GM19397 (cell line): ENCODE data around the gene HNRNPUL2.

Experiments
- ATAC-seq: cut with Tn5 transposase; IDR thresholded peaks from one replicate; pipeline ENCODE4 v1.9.1; 2021; ENCODE audit warnings: mild to moderate bottlenecking, moderate library complexity; ENCODE audit not compliant: unreplicated experiment

The HNRNPUL2 gene

DNA sequence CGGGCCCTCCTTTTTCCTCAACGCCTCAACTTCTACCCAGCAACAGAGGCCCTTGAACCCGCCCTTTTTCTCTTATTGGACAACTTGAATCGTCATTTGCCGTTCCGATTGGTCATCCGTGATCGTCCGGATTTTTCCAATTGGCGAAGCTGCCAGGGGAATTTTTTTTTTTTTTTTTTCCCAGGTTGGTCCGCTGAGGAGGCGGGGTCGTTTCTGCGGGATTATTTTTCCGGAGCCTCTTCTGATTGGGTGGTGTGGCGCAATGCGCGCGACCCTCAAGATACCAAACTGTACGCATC is 564 bp upstream of the HNRNPUL2 start:
- ATAC-seq = peak; percentile 41

DNA sequence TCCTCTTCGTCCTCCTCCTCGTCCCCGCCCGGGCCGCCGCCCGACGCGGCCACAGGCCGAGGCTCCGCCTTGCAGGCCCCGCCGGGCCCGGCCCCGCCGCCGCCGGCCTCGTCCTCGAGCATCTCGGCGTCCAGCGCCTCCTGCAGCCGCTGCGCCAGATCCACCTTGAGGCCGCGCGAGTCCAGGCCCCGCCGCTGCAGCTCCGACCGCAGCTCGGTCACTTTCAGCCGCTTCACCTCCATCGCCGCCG is 417 bp downstream of the HNRNPUL2 start:
- ATAC-seq = no peak

DNA sequence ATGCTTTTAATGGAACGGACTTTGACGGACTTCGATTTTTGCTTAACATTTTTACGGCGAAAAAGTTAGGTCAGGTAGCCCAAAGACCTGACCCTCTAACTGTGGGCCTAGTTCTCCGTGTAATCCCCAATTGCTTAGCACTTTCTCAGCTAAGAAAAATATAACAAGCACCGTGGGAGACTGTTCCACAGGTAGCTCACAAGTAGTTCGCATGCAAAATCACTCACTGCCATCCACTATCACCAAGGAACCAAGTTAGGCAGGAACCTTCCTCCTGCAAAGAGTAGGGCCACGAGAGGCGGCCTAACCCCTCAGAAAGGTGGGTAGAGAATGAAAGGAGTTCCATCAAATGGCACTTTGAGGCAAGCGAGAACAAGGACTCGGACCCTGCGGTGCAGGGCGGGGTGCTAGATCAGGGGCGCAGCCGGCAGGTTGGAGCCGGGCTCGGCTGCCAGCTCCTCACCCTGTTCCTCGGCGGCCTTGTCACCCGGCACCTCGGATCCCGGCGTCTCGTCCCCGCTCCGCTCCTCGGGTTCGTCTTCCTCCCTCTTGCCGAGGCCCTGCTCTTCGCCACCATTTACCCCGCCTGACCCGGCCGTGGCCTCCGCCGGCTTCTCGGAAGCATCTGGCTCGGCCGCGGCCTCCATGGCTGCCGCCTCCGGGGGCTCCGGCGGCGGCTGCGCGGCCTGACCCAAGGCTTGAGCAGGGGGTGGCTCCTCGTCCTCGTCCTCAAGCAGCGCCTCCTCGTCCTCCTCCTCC is 922 bp downstream of the HNRNPUL2 start:
- peak; percentile 1 for ATAC-seq

DNA sequence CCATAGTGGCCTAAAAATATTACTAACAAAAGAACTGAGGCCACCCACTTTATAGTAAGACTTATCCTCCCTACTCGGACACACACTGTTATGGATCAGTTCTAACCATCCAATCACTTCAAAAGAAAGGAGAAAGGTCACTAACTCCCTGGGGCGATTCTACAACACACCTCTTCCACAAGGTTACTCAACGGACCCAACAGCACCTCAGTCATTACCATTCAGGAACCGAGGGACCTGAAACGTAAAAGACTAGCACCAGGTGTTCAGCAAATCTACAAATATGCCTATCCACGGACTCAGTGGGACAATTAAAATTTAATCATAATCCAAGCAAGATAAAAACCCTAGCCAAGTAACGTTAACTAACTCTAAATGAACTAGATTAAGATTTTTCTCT is 1.6 kb downstream of the HNRNPUL2 start:
- ATAC-seq = no peak

DNA sequence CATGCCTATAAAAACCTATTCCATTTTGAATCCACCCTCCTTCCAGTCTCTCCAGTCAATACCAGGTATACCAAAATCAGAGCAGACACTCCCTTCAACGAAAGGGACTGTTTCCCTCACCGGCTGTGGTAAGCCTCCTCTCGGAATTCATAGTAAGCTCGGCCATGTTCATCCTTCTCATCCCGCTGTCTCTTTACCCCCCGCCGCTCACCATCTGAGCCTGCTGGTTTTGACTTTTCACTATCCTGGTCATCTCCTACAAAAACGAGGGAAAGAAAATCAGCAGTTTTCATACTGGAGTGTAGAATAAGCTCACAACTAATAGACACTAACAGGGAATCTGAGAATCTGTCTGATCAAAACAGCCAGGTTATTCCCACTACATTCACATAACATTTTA is 3.1 kb downstream of the HNRNPUL2 start:
- ATAC-seq = no peak

DNA sequence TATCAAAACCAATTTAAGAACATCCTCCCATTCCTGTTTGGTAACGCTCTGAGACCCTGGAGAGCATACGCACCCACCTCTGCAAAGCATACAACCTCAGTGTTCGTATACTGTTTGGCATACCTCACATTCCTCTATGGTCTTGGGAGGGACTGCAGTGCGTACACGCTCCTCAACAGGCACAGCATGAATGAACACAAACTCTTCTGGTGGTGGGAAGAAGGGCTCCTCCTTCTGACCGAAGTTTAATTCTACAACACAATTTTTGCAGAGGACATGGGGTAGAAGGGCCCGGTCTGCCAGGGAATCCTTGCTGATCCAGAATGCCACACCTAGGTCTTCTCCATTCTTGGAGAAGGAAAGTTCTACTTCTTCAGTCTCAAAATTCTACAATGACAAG is 5.3 kb downstream of the HNRNPUL2 start:
- ATAC-seq = no peak

DNA sequence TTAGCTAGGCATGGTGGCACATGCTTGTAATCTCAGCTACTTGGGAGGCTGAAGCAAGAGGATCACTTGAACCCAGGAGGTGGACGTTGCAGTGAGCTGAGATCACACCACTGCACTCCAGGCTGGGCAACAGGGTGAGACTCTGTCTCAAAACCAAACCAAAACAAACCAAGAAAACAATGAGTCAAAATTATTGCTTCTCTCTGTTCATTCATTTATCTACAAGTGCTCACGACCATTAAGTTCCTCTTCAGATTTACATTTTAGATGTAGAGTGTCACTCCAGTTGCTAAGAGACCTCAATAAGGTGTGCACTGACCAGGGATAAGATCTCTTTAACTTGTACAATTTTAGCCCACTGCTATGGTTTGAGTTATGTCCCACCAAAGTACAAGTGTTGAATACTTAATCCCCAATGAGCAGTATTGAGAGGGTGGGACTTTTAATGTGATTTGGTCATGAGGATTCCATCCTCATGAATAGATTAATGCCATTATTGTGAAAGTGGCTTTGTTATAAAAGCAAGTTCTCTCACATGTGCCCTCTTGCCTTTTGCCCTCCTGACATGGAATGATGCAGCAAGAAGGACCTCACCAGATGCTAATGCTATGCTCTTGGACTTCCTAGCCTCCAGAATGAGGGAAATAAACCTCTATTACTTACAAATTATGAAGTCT is 7.8 kb downstream of the HNRNPUL2 start:
- ATAC-seq = no peak

DNA sequence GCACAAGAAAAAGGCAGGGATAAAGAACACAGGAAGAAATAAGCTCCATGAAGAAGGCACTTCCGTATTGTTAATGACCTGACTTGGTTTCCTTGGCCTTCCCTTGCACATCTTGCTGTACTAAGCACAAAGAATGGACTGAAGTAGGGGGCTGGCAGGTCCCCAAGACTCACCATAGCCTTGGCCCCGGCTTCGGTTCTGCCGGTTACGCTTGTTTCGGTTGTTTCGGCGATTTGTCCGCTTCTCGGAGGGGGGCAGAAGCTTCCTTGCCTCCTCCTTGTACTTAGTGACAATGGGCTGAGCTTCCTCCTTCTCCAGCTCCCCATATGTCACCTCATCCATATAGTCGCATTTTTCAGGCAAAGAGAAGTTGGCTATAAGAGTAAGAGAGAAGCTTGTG is 10.4 kb downstream of the HNRNPUL2 start:
- ATAC-seq = no peak

DNA sequence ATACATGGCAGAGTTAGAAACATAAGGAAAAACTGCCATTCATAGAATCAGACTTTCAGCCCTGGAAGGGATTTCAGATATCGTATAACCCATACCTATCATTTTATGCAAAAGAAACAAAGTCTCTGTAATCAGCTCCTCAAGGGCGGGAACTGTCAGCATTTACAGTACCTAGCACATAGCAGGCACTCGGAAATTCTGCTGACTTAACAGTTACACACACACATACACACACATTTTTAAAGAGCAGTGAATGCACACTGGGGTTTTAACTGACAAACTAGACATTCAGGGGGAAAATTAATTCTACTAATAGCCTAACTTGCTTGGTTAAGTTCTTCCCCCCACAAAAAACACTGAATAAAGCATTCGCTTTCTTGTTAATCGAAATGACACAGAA is 11.1 kb downstream of the HNRNPUL2 start:
- ATAC-seq = no peak

DNA sequence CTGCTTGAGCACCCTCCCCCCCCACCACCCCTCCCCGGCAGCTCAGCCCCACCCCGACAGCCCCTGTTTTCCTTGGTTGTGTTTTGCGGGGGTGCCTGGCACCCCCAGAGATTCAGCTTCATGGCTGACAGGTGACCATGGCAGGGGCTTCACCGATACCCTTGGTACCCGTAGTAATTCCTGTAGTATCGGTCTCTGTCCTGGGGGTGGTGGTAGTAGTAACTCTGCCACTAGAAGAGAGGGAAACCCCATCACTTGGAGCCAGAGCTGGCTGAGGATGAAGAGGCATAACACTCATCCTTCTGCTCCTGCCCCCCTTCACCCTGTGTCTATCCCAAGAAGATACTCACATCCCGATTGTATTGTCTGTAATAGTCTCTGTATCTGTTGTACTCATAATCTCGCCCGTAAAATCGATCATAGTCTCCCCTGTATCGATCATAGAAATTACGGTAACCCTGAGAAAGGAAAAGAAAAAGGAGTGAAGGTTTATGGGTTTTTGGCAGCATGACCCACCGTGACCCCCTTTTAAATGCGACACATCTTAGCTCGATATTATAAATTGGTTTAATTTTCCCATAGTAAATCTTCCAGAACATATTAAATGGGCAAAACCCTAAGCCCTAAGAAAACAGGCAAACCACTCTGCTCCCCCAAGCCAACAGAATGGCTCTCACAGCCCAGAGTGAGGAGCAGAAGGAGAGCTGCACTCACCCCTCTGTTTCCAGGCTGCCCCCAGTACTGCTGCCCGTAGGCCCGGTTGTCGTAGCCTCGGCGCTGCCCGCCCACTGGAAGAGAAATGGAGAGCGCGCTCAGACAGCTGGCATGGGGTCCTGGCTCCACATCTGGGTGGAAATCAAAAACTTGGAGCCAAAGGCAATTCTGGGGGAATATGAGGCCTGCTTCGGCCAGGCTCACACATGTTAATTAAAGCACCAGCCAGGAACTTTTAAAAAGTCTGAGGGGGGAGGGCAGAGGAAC is 11.8 kb downstream of the HNRNPUL2 start:
- no peak for ATAC-seq

DNA sequence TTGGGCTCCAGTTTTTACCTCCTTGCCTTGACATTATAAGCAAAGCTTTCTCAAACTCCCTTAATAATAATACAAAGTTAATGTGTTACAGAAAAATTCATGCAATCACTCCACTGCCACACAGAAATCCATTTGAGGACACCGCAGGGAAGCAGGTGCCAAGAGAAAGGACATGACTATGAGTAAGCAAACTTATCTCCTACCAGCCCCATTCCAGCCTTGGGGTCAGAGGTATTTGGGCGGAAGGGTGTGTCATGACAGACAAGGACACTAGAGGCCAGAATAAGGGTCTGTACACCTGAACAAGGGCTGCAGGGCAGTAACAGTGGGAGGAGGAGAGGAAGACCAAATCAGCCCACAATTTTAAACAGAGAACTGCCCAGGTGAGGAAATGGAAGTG is 13.9 kb downstream of the HNRNPUL2 start:
- ATAC-seq = no peak

DNA sequence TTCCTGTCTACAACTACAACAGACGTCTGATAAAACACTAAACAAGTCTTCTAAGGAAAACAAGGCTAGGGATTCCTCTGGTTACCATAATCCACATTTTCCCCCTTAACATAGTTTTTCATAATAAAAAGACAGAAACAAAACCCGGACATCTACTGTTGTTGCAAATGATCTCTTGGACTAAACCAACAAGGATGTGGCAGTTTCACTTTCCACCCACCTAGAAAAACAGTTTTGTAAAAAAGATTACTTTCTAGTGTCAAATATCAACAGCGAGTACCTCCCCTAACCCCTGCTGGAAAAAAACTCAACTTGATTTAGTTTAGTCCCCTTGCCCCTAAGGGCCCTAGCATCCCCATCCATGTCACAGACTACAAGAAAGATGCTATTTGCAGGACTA is 14.4 kb downstream of the HNRNPUL2 start:
- ATAC-seq = no peak

DNA sequence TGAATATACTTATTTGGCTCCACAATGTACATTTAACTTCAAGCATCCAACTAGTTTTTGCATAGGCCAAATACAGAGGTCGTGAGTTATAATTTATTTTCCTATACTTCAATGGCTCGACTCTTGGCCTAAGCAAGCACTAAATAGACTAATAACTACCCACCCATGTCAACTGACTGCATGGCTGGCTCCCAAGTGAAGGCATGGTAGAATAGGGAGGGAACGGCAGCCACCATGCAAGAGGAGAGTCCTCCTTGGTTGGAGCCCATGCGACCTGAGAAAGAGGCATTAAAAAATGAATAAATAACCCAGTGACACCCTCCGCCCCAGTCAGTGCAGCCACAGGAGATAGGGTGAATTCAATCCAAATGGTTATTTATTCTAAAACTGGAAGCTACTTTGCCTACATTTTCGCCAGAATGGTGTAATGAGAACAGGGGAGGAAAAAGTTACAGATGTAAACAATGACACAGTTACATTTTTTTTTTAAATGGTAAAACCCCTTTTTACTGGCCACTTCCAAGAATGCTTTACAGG is 14.9 kb downstream of the HNRNPUL2 start:
- ATAC-seq = no peak

DNA sequence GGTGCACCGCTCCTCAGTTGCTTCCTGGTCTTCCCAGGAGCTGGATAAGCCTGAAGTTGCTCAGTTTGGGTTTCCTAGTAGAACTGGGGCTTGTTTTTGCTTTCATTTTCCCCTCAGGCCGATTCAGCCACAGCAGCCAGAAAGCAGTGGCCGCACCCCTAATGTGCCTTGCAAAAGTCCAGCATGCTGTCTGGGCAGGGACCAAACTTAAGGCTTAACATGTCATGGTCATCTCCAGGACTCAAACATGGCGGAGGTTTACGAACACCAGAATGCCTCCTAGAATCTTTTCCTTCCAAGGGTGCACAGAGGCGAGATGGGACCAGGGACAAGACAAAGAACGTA is 17.3 kb downstream of the HNRNPUL2 start:
- ATAC-seq = no peak

DNA sequence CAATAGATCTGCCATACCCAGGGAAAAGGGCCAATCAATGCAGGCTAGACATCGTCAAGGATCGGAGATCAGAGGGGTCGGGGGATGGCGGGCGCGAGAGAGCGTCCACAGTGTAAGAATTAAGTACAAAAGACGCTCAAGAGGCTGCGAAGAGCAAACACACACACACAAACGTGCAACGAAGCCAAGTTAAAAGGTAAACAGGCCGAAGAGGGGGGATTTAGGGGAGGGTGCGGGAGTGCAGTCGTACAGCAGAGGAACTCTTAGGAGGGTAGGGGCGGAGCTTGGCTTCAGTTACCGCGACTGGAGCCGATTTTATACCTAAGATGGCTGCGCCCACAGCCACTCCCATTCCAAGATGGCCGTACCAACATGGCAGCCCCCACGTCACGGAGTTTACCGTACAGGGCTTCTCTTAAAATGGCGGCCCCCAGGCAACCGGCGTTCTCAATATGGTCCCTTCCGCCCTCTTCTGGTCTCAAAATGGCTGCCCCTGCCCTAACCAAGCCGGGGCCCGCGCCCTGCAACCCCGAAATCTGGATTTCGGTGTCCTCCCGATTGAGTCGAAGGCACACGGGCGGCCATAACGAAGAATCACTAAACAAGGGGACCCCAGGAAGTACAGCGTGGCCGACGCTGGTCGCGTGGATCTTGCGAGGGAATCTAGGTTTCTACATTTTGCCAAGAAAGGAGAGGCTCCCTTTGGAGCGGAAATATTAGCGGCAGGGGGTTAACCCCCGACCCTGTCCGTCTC is 17.8 kb downstream of the HNRNPUL2 start:
- peak; percentile 66 for ATAC-seq

DNA sequence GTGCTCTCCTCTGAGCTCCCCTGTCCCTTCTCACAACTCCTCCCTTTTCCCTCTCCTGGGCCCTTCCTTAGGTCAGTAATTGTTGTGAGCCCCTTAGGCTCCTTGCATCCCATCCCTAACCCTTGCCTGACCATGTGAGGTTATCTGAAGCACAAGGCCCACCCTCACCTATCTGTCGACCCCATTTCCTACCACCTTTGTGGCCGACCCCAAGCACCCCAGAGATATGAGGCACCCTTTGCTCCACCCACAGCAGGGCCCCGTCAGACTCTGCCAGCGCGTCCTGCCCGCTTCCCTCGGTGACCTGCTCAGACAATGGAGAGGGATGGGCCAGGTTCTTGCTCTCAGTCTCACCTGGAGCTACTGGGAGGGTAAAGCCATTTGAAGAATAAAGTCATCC is 18.5 kb downstream of the HNRNPUL2 start:
- no peak for ATAC-seq

DNA sequence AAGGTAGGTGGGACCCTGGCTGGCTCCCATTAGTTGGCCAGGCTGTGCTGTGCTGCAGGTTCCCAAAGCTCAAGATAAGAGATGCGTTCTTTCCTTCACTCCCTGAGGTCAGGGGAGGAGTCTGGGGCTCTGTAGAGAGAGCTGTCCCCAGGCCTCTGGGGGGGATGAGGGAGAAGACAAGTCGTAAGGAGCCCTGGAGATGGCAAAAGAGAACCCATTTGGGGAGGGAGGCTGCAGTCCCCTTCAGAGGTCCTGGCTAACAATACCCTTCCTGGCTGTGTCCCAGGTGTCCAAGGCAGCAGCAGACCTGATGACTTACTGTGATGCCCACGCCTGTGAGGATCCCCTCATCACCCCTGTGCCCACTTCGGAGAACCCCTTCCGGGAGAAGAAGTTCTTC is 18.9 kb downstream of the HNRNPUL2 start:
- ATAC-seq = no peak

DNA sequence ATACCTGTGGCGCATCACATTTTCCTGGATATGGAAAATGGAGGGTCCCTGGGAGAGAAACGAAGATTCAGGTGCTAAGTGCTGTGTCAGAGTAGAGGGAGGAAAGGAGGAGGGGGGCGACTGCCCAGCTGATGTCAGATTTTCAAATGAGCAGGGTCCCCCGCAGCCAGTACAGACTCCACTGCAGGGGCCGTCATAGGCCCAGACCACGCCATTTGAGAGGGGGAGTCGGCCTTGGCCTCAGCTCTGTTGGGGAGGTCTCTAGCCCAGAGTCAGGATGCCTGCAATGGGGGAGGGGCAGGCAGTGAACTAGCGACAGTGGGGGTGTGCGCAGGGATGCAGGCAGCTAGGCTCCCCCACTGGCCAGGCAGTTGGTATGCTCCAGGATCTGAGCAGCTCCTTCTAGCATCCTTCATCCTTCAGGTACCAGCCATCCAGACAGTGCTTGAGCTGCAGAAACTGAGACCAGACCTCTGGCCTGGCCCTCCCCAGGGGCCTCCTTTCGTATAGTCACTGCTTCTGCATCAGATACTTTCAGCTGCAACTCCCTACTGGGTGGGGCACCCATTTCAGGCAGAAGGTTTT is 19.9 kb downstream of the HNRNPUL2 start, which contains the start of the genes BSCL2 and GNG3:
Gene BSCL2 (minus strand): TSS at position 148 of the 585 bp plus-strand sequence. CDS start 229 bp downstream, outside the sequence.
Gene GNG3 (plus strand): TSS at position 400 of the 585 bp plus-strand sequence. CDS start 620 bp downstream, outside the sequence.
- ATAC-seq = no peak

DNA sequence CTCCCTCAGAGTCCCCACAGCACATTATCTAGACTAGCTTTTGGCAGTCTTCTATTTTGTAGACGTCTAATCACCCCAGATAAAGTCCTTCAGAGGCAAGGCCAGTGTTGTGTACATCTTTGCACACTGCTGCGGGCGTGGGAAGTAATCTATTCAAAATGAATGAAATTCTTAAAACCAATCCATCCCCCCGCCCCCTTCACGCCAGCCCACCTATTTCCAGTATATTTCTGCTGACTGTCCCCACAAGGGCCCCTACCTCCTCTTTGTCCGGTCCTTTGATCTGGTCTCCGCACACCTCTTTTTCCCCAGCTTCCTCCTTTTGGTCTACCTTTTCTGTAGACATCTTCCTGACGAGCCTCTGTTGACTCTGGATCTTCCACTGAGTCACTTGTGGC is 20.4 kb downstream of the HNRNPUL2 start:
- ATAC-seq = no peak
